ENCODE results near the gene ARID2.

DNA sequence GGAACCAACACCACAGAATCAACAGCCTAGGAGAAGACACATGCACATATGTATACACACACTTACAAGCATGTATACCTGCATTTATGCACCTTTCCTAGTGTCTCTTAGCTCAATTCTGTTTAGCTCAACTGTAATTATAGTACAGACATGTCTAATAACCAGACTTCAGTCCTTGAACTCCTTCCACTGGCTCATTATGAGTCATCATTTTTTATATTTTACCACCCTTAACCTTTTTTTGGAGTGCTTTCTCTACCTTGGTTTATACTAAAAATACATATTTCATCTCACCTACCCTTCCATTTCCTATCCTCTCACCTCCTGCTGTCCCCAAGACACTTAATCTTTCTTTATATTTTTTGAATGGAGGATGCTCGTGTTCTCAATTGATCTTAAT, 110.4 kb downstream of the ARID2 start:
- TF ChIP-seq JUN (IDR thresholded peaks at IDR 0.05), result no peak
- no peak for TF ChIP-seq EP300 (IDR thresholded peaks at IDR 0.05)
- no peak for TF ChIP-seq HDAC2 (IDR thresholded peaks at IDR 0.05)
- TF ChIP-seq, protein P1, sequence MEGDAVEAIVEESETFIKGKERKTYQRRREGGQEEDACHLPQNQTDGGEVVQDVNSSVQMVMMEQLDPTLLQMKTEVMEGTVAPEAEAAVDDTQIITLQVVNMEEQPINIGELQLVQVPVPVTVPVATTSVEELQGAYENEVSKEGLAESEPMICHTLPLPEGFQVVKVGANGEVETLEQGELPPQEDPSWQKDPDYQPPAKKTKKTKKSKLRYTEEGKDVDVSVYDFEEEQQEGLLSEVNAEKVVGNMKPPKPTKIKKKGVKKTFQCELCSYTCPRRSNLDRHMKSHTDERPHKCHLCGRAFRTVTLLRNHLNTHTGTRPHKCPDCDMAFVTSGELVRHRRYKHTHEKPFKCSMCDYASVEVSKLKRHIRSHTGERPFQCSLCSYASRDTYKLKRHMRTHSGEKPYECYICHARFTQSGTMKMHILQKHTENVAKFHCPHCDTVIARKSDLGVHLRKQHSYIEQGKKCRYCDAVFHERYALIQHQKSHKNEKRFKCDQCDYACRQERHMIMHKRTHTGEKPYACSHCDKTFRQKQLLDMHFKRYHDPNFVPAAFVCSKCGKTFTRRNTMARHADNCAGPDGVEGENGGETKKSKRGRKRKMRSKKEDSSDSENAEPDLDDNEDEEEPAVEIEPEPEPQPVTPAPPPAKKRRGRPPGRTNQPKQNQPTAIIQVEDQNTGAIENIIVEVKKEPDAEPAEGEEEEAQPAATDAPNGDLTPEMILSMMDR (IDR thresholded peaks at IDR 0.05), result no peak
- TF ChIP-seq NPAS2 (CRISPR knock-in tag; IDR thresholded peaks at IDR 0.05; ENCODE audit: borderline replicate concordance), result no peak
- TF ChIP-seq, protein P2, sequence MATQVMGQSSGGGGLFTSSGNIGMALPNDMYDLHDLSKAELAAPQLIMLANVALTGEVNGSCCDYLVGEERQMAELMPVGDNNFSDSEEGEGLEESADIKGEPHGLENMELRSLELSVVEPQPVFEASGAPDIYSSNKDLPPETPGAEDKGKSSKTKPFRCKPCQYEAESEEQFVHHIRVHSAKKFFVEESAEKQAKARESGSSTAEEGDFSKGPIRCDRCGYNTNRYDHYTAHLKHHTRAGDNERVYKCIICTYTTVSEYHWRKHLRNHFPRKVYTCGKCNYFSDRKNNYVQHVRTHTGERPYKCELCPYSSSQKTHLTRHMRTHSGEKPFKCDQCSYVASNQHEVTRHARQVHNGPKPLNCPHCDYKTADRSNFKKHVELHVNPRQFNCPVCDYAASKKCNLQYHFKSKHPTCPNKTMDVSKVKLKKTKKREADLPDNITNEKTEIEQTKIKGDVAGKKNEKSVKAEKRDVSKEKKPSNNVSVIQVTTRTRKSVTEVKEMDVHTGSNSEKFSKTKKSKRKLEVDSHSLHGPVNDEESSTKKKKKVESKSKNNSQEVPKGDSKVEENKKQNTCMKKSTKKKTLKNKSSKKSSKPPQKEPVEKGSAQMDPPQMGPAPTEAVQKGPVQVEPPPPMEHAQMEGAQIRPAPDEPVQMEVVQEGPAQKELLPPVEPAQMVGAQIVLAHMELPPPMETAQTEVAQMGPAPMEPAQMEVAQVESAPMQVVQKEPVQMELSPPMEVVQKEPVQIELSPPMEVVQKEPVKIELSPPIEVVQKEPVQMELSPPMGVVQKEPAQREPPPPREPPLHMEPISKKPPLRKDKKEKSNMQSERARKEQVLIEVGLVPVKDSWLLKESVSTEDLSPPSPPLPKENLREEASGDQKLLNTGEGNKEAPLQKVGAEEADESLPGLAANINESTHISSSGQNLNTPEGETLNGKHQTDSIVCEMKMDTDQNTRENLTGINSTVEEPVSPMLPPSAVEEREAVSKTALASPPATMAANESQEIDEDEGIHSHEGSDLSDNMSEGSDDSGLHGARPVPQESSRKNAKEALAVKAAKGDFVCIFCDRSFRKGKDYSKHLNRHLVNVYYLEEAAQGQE (IDR thresholded peaks at IDR 0.05), result no peak
- TF ChIP-seq CBX2 (IDR thresholded peaks at IDR 0.05; ENCODE audit: borderline replicate concordance, low read depth), result no peak
- TF ChIP-seq ATOH8 (CRISPR knock-in tag; IDR thresholded peaks at IDR 0.05; ENCODE audit: low read depth), result no peak
- TF ChIP-seq POLR2A (IDR thresholded peaks at IDR 0.05; ENCODE audit: low read length), result no peak
- TF ChIP-seq FOSB (CRISPR knock-in tag; IDR thresholded peaks at IDR 0.05), result no peak
- TF ChIP-seq, protein P3, sequence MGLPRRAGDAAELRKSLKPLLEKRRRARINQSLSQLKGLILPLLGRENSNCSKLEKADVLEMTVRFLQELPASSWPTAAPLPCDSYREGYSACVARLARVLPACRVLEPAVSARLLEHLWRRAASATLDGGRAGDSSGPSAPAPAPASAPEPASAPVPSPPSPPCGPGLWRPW (IDR thresholded peaks at IDR 0.05), result no peak
- TF ChIP-seq KDM1A (IDR thresholded peaks at IDR 0.05; ENCODE audit: low read depth), result no peak
- TF ChIP-seq MAZ (IDR thresholded peaks at IDR 0.05; ENCODE audit: borderline replicate concordance, low read depth, low read length), result no peak
- no peak for TF ChIP-seq E2F6 (IDR thresholded peaks at IDR 0.05; ENCODE audit: borderline replicate concordance, low read depth)

All from A549 (cell line).